Sigmoid colon (tissue), 4 donors: Measurements from ENCODE around the gene SF3B1.

Source experiments
- CTCF ChIP-seq, 4 experiments: fragments of 450-650 bp in 3 of 4; fragments of 200-600 bp in 1 of 4; IDR thresholded peaks; one replicate each; pipeline ENCODE4 v1.5.1; 2016 to 2019; ENCODE audit warnings: antibody characterized with exemption in 4 of 4, mild to moderate bottlenecking in 3 of 4, moderate library complexity in 2 of 4
- EP300 ChIP-seq, 4 donors: sonication (generic); formaldehyde crosslinking; IDR thresholded peaks; one replicate each; pipeline ENCODE4 v1.6.1; 2017; ENCODE audit warnings: antibody characterized with exemption in 4 of 4
- POLR2A ChIP-seq, 2 donors: fragments of 450-650 bp; IDR thresholded peaks; one replicate each; pipeline ENCODE4 v1.6.1; 2016; ENCODE audit warnings: antibody characterized with exemption in 2 of 2, mild to moderate bottlenecking in 2 of 2, moderate library complexity in 2 of 2
- POLR2AphosphoS5 ChIP-seq, 4 donors: sonication (generic); formaldehyde crosslinking; IDR thresholded peaks; one replicate each; pipeline ENCODE4 v1.6.1; 2017; ENCODE audit warnings: antibody characterized with exemption in 4 of 4

- TF ChIP-seq CTCF (IDR thresholded peaks at IDR 0.05) (no peak), POLR2A (IDR thresholded peaks at IDR 0.05) (no peak), POLR2AphosphoS5 (IDR thresholded peaks at IDR 0.05) (no peak), EP300 (IDR thresholded peaks at IDR 0.05) (no peak)
Measured at GRCh38 chr2:197425550-197425949, 9.3 kb downstream of the SF3B1 start.
